ENCODE results near the gene LRRC42.
"Not testable (repeated sequence)": the region's sequence is repeated elsewhere in the genome, so short reads cannot be mapped to it uniquely, and the experiment has no call there.

The LRRC42 gene

DNA sequence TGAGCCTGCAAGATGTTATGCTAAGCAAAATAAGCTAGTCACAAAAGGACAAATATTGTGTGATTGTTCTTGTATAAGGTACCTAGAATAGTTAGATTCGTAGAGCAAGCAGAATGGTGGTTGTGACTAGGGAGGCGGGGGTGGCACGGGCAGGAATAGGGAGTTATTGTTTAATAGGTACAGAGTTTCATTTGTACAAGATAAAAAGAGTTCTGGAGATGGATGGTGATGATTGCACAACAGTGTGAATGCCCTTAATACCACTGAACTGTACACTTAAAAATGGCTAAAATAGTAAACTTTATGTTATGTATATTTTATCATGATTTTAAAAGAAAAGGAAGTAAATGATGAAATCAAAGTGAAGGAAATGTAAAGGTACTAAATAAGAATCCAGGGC lies 20.6 kb downstream of the LRRC42 start:
- DNase-seq (ENCODE audit: low spot score) (no peak), FAIRE-seq (no peak)

DNA sequence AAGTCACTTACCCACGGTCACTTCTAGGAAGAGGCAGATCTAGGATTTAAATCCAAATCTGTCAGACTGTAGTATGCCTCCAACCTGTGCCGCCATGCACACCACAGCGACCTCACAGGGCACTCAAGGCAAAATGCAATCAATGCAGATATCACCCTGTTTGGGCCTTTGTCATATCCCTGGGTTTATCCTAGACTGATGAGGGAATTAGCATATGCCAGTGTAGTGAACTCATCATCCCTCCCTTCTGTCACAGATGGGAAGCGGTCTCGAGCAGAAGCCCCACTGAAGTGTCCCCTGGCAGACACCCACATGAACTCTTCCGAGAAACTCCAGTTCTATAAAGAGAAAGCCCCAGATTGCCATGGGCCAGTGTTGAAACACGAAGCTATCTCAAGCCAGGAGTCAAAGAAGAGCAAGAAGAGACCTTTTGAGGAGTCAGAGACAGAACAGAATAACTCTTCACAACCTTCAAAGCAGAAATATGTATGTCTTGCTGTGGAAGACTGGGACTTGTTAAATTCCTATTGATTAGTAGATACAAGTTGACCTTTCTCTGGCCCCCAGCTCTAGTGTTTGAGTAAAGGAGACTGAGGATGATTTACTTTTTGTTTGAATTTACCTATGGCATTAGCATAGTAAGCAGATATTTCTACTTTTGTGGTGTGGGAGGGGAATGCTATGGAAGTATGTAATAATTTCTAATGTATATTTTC lies 21.4 kb downstream of the LRRC42 start:
- no peak for FAIRE-seq
- no peak for DNase-seq (ENCODE audit: low spot score)

DNA sequence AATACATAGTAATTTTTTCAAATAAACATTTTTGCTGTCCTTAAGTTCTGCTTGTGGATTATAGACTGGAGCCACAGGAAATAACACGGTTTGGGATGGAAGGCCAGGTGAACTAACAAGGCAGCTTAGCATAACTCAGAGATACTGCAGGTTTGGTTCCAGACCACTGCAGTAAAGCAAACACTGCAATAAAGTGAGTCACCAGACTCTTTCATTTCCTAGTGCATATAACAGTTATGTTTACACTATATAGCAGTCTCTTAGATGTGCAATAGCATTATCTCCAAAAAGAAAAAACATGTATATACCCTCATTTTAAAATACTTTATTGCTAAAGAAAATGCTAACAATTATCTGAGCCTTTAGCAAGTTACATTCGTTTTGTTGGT lies 22.0 kb downstream of the LRRC42 start:
- DNase-seq (ENCODE audit: low spot score) = no peak
- no peak for FAIRE-seq

DNA sequence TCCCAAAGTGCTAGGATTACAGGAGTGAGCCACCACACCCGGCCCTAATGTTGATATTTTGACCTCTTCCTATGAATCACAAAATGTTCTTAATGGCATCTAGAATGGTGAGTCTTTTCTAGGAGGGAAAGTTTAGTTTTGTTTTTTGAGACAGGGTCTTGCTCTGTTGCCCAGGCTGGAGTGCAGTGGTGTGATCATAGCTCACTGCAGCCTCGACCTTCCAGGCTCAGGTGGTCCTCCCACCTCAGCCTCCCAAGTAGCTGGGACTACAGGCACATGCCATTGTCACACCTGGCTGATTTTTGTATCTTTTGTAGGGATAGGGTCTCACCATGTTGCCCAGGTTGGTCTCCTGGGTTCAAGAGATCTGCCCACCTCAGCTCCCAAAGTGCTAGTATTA lies 23.2 kb downstream of the LRRC42 start:
- DNase-seq (ENCODE audit: low spot score); FAIRE-seq: not testable (repeated sequence)

DNA sequence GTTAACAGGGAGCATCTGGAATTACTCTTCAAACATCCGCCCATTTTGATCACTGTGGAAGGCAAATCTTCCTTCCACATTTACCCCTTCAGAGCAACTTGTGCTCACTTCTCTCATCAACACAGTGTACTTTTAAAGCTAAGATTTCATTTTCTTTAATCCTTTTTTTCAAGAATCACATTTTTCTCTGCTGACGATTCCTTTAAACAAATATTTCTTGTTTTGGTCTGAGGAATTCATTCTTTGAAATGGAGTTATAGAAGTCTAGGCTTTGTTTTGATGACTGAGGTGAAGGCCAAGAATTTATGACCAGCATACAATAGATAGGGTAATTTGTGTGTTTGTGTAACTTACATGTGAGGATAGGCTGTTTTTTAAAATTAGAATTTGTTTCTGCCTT lies 25.6 kb downstream of the LRRC42 start:
- no peak for FAIRE-seq
- DNase-seq (ENCODE audit: low spot score) = no peak

DNA sequence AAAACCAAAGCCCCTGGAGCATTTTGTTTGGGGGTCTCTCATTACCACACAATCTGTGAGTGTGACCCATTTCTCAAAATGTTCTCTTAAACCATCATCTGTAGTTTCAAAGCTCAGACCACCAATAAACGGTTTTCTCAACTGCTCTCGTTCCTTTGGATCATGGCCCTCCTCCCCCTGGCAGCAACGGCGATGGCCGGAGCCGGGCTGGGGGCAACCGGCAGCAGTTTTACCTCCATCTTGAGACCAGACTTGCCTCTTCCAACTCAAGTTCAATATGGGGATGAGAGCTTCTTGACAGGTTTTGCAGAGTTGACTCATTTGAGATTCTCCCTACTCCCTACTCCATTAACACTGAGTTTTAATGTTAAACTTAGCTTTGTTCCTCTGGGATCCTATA lies 29.7 kb downstream of the LRRC42 start:
- FAIRE-seq = no peak
- no peak for DNase-seq (ENCODE audit: low spot score)

DNA sequence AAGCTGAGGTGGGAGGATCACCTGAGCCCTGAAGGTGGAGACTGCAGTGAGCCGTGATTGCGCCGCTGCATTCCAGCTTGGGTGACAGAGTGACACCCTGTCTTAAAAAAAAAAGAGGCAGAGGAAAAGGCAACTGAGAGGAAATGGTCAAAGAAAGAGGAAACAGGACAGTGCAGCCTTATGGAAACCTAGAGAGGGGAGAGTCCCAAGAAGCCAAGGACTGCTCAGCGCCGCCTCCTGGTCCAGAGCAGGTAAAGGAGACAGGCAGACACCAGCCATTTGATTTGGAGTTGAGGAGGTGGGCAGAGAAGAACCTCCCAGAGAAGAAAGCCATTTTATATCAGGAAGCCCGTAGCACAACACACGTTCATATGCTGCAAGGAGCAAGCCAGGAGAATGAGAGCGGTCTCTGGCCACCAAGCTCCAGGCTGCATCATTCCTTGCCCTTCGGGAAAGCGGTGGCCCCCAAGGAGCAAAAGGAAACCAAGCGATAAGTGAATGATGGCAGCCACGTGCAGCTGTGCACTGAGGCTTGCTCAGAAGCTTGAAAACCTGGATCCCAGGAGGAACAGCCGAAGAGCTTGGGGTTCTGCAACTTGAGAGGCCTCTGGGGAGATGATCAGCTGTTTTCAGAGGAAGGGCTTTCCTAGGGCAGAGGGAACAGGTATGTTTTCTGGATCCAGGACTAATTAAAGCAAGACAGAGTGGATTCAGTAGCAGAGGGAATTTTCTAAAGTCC lies 33.7 kb downstream of the LRRC42 start:
- DNase-seq (ENCODE audit: low spot score) = no peak
- no peak for FAIRE-seq

DNA sequence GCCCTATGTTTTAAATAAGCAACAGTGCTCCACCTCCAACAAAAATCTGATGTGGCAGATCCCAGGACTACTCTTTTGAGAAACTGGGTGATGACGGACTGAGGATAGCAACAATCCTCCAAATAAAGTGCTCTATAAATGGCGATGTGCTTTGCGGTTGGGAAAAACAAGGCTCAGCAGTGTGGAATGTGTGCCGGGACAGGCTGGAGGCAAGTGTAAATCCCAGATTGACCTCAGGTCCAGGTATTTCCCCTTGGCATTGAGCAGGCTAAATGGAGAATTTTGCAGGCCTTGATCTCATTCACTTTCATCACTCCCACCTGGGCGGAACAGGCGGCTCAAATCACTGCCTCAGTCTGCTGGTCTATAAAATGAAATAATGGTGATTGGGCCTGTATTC lies 35.1 kb downstream of the LRRC42 start:
- no peak for FAIRE-seq
- peak; percentile 59 for DNase-seq (ENCODE audit: low spot score)

DNA sequence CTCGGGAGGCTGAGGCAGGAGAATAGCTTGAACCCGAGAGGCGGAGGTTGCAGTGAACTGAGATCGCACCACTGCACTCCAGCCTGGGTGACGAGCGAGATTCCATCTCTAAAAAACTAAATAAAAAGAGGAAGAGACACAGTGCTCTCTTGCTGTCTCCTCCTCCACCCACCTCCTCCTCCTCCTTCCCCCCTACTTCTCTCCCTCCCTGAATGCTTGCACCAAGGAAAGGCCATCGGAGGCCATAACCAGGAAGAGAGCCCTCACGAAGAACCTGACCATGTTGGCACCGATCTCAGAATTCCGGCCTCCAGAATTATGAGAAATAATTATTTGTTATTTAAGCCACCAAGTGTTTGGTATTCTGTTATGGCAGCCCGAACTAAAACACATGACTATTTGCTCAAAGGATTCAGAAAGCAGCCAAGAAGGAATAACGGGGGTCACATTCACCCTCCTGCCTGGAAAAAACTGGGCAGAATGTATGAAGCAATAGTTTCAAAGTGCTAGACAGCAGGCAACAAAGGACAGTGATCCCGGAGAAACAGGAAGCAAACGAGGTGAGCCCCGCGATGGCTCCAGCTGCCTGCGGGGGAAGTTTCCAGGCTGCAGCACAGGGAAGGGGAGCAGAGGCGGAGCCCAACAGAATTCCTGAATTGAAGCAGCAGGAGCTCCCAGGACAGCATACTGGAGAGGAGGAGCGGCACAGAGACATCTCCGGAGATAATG lies 36.0 kb downstream of the LRRC42 start:
- DNase-seq (ENCODE audit: low spot score) (peak; percentile 39), FAIRE-seq (no peak)

DNA sequence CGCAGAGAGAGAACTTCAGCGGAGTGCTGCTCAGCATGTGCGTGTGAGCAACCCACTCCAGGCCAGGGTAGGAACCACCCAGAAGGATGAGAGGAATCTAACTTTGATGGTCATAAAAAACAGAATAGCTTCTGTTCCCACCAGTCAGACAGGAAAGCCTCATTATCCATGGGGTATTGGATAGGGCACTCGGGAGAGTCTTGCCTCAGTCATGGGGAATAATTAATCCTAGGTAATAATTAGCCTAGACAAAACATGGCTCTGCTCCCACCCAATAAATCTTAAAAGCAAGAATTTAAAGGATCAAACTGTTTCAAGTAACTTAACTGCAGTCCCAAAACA lies 36.6 kb downstream of the LRRC42 start:
- FAIRE-seq (no peak), DNase-seq (ENCODE audit: low spot score) (no peak)

DNA sequence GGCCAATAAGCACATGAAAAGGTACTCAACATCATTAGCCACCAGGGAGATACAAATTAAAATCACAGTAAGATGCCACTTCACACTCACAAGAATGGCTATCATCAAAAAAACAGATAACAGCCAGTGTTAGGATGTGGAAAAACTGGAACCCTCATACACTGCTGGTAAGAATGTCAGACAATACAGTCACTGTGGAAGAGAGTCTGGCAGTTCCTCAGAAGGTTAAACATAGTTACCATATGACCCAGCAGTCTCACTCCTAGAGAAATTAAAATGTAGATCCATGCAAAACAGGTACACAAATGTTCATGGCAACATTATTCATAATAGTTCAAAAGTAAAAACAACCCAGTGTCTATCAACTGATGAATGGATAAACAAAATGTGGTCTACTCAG lies 38.6 kb downstream of the LRRC42 start:
- DNase-seq (ENCODE audit: low spot score) (no peak), FAIRE-seq (no peak)

DNA sequence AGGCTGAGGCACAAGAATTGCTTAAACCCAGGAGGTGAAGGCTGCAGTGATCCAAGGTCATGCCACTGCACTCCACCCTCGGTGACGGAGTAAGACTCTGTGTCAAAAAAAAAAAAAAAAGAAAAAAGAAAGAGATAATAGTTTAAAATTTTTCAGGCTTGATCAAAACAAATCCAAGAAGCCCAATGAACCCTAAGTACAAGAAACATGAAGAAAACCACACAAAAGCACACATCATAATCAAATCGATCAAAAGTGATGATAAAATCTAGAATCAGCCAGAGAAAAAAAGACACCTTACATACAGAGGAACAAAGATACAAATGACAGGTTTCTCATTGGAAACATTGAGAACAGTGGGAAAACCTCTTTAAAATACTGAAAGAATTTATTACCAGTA lies 40.3 kb downstream of the LRRC42 start:
- FAIRE-seq (no peak), DNase-seq (ENCODE audit: low spot score) (no peak)

DNA sequence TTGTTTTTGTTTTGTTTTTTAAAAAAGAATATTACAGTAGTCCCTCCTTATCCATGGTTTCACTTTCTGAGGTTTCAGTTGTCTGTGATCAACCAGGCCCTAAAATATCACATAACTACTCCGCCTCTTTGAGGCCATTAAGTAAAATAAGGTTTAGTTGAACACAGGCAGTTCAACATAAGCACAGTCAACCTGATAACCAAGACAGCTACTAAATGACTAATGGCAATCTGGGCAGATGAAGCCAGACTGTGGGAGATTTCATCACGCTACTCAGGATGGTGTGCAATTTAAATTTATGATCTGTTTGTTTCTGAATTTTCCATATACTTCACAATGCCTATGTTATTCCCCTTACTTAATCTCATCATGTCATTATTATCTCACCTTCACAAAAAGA lies 41.7 kb downstream of the LRRC42 start:
- FAIRE-seq (no peak), DNase-seq (ENCODE audit: low spot score) (no peak)

DNA sequence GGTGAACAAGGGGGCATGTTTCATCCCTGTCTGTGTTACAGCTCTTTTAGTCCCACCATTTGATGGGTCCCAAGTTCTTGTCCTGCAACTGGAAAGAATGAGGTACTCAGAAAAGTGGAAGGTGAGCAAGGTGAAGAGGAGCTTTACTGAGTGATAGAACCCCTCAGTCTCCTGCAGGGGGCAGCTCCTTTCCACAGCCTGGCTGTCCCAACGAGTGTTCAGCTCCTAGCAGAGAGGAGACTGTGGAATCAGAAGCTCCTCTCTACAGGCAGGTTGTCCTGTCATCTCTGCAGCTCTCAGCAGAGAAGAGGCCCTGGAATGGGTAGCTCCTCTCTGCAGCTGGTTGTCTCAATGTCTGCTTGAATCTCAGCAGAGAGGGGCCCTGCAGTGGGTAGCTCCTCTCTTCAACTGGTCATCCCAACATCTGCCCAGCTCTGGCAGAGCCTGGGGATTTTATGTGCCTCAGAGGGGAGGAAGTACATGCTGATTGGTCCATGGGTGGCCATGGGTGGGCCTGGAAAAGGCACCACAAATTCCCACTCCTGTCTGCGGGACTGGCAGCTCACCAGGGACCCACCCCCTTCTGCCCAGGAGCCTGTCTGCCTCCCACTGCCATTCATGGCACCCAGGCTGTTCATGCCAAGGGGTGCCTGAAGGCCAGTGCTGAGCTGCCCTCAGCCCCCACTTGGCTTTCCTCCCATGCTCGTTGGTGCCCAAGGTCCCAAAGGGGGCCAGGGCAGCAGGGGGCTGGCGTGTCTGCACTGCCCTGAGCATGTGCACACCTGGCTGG lies 46.1 kb downstream of the LRRC42 start:
- FAIRE-seq (no peak), DNase-seq (ENCODE audit: low spot score) (no peak)

DNA sequence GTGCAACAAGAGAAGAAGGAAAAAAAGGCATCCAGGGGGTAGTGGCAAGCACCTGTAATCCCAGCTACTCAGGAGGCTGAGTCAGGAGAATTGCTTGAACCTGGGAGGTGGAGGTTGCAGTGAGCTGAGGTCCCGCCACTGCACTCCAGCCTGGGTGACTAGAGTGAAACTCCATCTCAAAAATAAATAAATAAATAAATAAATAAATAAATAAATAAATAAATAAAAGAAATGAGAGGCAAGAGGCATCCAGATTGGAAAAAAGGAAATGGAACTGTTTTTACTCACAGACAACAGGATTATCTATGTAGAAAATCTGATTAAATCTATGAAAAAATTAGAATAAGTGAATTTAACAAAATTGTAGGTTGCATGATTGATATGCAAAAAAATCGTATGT lies 48.4 kb downstream of the LRRC42 start:
- DNase-seq (ENCODE audit: low spot score); FAIRE-seq: not testable (repeated sequence)

DNA sequence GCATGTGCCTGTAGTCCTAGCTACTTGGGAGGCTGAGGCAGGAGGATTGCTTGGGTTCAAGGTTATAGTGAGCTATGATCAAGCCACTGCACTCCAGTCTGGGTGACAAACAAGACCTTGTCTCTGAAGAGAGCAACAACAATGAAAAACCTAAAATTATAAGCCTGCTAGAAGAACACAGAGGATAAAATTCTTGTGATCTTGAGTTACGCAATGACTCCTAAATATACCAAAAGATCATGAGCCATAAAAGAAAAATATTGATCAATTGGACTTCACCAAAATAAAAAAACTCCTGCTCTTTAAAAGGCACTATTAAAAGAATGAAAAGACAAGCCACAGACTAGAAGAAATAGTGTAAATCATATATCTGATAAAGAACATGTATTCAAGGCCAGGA lies 49.5 kb downstream of the LRRC42 start:
- no peak for FAIRE-seq

DNA sequence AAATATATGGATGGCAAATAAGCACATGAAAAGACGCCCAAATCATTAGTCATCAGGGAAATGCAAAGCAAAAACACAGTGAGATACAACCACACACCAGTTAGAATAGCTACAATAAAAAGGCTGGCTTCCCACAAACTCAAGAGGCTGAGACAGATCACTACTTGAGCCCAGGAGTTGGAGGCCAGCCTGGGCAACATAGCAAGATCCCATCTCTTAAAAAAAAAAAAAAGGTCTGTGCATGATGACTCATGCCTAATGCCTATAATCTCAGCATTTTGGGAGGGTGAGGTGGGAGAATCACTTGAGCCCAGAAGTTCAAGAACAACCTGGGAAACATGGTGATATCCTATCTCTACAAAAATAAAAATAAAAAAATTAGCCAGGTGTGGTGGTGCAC lies 52.1 kb downstream of the LRRC42 start:
- DNase-seq (ENCODE audit: low spot score) (no peak), FAIRE-seq (no peak)

More for the DNA sequence above, 49.5 kb downstream of the LRRC42 start:
- no peak for DNase-seq (ENCODE audit: low spot score)

DNA sequence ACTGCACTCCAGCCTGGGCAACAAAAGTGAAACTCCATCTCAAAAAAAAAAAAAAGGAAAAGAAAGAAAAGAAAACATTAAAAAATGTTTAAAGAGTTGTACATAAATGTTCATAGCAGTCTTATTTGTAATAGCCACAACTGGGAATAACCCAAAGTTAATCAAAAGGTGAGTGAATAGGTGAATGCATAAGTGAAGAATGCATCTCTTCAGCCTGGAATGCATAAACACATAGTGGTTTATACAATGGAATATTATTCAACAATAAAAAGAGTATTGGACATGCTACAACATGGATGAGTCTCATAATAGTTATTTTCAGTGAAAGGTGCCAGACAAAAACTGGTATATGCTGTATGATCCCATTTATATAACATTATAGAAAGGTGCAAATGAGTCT lies 53.8 kb downstream of the LRRC42 start:
- FAIRE-seq (no peak), DNase-seq (ENCODE audit: low spot score) (no peak)

DNA sequence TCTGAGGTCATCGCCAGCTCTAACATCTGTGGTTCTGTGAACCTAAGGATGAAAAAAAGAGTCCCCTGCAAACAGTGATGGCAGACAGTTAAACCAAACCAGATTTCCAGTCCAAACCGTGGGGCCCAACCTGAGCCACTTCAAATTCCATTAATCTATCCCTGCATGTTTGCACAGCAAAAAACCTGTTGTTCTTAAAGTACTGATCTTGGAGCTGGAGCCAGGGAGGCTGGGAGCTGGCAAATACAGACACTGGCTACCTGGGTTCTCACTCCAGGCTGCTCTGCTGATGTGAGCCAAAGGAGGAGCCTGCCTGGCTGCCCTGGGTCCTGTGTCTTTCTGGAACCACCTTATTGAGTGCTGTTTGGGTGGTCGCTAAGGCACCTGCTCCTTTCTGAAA lies 55.4 kb downstream of the LRRC42 start:
- DNase-seq (ENCODE audit: low spot score) (no peak), FAIRE-seq (no peak)

DNA sequence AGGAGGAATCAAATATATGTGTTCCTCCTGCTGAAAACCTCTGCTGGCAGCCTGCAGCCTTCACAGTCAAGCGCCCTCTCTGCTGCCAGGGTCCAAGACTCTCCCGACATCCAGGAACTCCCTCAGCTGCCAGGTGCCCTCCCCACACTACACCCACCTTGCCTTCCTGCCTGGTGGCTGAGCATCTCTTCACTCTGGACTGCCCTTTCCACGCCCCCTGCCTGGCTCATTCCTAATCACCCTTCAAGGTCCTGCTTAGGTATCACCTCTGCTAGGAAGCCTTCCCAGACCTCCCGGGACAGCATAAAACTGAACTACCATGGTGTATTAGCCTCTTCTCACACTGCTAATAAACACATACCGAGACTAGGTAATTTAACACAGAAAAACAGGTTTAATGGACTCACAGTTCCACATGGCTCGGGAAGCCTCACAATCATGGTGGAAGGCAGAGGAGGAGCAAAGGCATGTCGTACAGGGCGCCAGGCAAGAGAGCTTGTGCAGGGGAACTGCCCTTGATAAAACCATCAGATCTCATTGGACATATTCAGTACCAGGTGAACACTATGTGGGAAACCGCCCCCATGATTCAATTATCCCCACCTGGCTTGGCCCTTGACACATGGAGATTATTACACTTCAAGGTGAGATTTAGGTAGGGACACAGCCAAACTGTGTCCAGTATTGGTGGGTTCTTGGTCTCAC lies 56.5 kb downstream of the LRRC42 start:
- DNase-seq (ENCODE audit: low spot score) (no peak), FAIRE-seq (no peak)

DNA sequence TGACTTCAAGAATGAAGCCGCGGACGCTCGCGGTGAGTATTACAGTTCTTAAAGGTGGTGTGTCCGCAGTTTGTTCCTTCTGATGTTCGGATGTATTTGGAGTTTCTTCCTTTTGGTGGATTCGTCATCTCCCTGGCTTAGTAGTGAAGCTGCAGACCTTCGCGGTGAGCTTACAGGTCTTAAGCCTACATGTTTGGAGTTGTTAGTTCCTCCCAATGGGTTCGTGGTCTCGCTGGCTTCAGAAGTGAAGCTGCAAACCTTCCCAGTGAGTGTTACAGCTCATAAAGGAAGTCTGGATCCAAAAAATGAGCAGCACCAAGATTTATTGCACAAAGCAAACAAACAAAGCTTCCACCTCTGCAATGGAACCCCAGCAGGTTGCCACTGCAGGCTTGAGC lies 57.1 kb downstream of the LRRC42 start:
- no peak for FAIRE-seq
- no peak for DNase-seq (ENCODE audit: low spot score)
